ENCODE data around the gene C1GALT1. TPM values are rescaled to one million over a fixed set of nuclear protein-coding genes. Genes with fewer than 3 reads are reported as not detected.
A peak's percentile ranks its signal among the peaks of the same experiment; 100 is the strongest.

C1GALT1 gene
- total RNA-seq, 1 experiment from 2014 or later, result 81.5 TPM

- Histone ChIP-seq H3K14ac (ENCODE audit: insufficient read depth, low read length) (no peak overlapping the region), H3K18ac (ENCODE audit: insufficient read length, low read depth, low read length) (no peak overlapping the region), H3K23me2 (ENCODE audit: insufficient read length, low read depth, low read length, poor library complexity, severe bottlenecking) (no peaks in the 10 kb centered on the region), H2AK5ac (ENCODE audit: insufficient read length, low read length) (no peak overlapping the region), H3K4ac (ENCODE audit: low read depth, low read length) (no peak overlapping the region), H3K4me2 (ENCODE audit: insufficient read depth, insufficient read length, low read length) (no peak overlapping the region), H3K23ac (ENCODE audit: insufficient read length, low read depth, low read length) (no peak overlapping the region), H4K20me1 (ENCODE audit: control insufficient read depth, insufficient read depth, insufficient read length) (no peaks in the 10 kb centered on the region), H2BK20ac (ENCODE audit: low read depth, low read length, poor library complexity, severe bottlenecking) (no peak overlapping the region), H2BK15ac (ENCODE audit: low read depth, low read length) (no peak overlapping the region), H4K91ac (ENCODE audit: insufficient read length, low read depth, low read length) (no peak overlapping the region), H3T11ph (ENCODE audit: low read length) (no peak overlapping the region), H2AFZ (ENCODE audit: low read length) (no peak overlapping the region), H2BK120ac (ENCODE audit: low read depth, low read length, poor library complexity, severe bottlenecking) (no peak overlapping the region), H3K9ac (ENCODE audit: extremely low read depth, insufficient read length, low read length) (no peak overlapping the region), H3K56ac (ENCODE audit: insufficient read length, low read depth, low read length) (no peak overlapping the region), H3K9me3 (ENCODE audit: control insufficient read depth, low read depth, low read length) (no peaks in the 10 kb centered on the region), H4K8ac (replicated peaks; ENCODE audit: insufficient read length, low read depth, low read length) (no peak overlapping the region), H2BK12ac (ENCODE audit: insufficient read length, low read depth, low read length) (no peak overlapping the region), H3K27me3 (ENCODE audit: insufficient read depth, low read length) (no peaks in the 10 kb centered on the region), H3K27ac (ENCODE audit: insufficient read length, low read depth, low read length) (no peak overlapping the region), H3K79me1 (ENCODE audit: insufficient read depth, low read depth, low read length, poor library complexity, severe bottlenecking) (peaks cover 4% of the 10 kb centered on the region), H2BK5ac (ENCODE audit: insufficient read length, low read length) (no peak overlapping the region), H3K4me1 (ENCODE audit: insufficient read depth, low read length) (peaks cover 3% of the 10 kb centered on the region; the same call in 1 of the 2 replicates), H4K5ac (ENCODE audit: insufficient read length, low read depth, low read length) (no peak overlapping the region), H3K79me2 (ENCODE audit: insufficient read depth, low read length) (0 out of 2 replicates have a peak, but pooled peaks cover 3% of the 10 kb centered on the region)
- no peak for TF ChIP-seq CTCF (conservative IDR thresholded peaks at IDR 0.05)
- no peak for DNase-seq
- Mint-ChIP-seq H3K27ac (peak overlapping the region in 2 of 3 experiments; percentile 24 to 76; a peak in 2 of 7 replicates), H3K27me3 (ENCODE audit: low read depth) (no peaks in the 10 kb centered on the region), H3K4me1 (peaks cover 38 to 51% of the 10 kb centered on the region in 2 experiments), H3K4me3 (no peak overlapping the region), H3K36me3 (ENCODE audit: insufficient read depth in 1 of 3, low read depth in 3 of 3) (peaks cover 32 to 50% (median 44%) of the 10 kb centered on the region in 3 experiments; a peak in 6 of 7 replicates), H3K9me3 (no peaks in the 10 kb centered on the region)
- WGBS (ENCODE audit: extremely low coverage, insufficient read length, low lambda C conversion rate), result no CpG with 5 or more reads among the region's 1 CpG
These were observed 57.0 kb downstream of the C1GALT1 start for GRCh38 chr7:7239346-7239745.
